Amygdala (tissue), 56 donors: ENCODE data around the gene RAP1GAP2.

Source experiments
- DNase-seq, 56 donors: peaks; one replicate each; lab custom pipeline; 2025; lab: John Stamatoyannopoulos, UW

The RAP1GAP2 gene

DNA sequence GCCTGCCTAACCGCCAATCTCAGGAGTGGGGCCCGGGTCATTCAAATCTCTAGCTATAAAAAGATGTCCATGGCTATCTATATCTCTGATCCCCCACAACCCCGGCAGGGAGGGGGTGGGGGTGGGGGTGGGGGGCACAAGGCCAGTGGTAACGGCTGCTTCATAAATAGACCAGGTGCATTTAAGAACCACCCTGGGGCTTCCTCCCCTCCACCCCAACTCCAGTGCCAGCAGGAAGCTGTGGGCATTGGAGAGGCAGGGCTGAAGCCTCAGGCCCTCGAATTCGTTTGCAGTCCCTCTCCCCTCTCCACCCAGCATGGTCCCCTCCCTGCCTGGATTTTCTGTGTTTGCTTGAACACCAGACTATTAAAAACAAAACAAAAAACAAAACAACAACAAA is 56.0 kb downstream of the RAP1GAP2 start:
- DNase-seq = no peak

DNA sequence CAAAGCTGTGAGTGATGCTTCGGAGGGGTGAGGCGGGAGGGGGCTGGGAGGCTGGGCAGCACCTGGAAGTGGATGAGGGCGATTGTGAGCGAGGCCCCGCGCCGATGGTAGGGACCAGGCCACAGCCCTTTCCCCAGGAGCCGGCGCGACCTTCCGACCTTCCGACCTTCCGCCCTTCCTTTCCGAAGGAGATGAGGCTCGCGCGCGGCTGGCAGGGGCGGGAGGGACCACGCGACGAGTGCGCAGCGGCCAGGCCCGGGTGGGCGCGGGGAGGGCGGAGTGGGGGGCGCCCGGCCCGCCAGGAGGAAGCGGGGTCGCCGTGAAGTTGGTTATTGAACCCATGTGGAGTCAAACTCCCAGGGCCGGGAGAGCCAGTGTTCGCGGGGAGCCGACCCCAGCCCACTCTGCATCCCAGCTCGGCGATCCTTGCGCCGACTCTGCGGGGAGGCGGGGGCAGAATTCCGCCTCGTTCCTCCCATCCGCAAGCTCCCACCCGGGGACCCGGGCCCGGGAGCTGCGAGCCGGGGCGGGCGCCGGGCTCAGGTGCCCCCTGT is 56.6 kb downstream of the RAP1GAP2 start:
- DNase-seq = no peak

DNA sequence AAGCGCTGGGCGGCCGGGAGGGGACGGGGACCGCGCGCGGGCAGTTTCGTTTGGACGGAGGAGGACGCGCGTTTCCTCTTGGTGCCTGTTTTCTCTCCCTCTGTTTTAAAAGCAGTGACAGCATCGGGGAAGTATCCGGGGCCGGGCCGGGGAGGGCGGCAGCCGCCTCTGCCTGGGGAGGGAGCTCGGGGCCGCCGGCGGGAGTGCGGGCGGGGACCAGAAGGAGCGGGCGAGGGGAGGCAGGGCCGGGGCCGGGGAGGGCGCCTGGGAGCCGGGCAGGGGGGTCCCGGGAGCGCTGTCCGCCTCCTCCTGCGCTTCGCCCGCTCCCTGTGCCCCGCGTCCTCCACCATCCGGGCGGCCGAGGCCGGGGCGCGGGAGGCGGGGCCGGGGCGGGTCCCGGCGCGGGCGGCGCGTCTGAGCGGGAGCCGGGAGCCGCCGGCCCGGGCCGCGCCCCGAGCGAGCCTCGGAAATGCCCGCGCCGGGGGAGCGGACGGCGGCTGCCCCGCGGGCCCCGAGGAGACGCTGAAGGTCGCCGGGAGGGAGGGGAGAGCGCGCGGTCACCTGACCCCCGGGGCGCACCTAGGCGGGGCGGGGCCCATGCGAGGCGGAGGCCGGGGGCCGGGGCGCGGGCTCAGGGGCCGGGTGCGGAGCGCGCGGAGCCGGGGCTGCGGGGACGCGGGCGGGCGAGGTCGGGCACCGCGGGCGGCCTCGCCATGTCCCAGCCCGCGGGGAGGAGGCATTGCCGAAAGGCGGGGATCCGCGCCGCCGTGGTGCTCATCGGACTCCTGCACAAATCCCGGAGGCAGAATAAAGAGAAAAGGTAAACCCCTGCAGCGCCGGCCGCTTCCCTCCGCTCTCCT is 57.3 kb downstream of the RAP1GAP2 start:
- peak in 7 of 56 donors; percentile 3 to 19 (median 6) for DNase-seq

DNA sequence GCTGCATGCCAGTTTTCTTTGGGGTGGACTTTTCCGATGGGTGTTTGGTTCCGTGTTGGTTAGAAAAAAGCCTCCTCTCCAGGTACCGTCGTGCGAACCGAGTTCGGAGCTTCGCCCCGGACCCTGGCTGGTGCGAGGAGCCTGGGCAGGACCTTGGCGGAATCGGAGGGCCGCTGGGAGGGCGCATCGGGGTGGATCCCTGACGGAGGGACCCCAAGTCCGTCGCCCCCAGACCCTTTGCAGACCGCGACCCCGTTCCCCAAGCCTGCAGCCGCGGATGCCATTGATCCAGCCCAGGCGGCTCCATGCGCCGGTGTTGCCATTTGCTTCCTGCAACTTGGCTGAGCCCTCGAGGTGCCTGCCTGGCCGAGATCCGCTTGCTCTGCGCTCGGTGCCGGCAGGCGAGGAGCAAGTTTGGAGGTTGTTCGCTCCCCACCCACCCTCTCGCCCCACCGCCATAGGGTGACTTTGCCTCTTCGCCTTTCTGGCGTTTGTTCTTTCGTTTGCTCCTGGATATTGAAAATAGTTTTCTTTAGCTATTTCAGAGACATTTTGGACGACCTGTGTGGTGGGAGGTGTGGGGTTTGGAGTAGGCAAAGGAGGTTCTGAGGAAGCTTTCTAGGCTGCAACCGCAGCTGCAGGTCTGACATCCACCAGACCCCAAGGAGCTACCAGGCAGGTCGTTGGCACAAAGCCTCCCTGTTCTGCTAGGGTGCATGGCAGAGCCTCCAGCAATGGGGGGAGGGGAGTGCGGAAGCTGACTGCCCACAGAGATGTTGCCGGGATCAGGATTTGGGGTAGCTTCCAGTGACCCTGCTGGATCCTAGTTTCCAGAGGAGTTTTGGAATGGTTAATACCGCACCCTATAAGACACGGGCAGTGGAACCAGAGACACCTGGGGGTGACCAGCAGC is 58.2 kb downstream of the RAP1GAP2 start:
- DNase-seq = peak in 1 of 56 donors; percentile 5

DNA sequence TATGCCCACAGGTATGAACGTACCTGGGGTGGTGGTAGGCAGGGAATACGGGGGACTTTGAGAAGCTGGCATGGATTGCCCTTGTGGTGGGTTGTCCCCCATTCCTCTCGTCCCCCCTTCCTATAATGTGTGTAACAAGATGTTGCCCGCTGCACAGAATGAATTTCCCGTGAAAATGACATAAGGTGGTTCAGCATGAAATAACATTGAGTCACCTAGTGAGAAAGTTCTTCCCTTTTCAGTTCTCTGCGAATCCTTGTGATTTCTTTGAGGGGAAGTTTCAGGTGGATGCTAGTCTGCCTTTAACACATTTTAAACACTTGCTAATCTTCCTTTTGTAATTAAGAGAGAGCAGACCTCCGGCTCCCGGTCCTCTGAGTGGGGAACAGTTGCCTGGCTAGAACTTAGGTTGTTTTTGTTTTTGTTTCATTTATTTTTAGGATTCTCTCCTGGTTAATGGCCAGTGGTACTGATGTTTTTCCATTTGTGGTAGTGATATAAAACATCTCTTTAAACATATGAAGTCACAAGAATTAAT is 58.9 kb downstream of the RAP1GAP2 start:
- no peak for DNase-seq

DNA sequence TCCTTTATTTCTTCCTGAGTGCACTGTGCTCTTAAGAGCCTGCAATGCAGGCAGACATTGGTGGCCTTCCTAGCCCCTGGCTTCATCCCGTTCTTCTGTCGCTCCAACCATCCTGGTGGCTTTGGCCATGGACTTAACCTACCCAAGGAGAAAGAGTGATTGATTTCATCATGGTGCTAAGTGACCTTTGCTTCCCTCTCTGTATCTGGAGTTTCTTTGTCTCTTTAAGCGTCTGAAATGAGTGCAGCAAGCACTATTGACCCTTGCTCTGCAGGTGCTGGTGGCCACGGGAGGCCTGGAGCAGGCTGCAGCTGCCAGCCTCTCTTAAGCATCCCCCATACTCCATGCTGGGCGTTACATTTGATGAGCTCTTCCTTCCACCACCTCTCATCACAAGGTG is 60.5 kb downstream of the RAP1GAP2 start:
- no peak for DNase-seq

DNA sequence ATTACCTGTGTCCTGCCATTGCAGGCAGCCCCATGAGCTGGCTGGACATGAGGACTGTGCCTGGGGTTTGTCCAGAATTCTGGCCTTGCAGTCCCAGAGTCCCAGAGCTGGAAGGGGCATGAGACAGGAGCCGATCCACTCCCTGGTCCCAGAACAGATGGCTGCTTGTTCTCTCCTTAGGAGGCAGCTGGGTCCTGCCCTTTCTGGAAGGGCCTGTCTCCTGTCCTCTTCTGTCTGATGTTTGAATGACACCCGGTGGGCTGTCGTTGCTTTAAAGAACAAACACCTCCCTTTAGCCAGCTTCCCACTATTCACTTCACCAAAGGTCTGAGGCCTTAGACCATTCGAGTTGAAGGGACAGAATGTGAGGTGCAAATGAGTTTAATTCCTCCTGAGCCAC is 63.8 kb downstream of the RAP1GAP2 start:
- DNase-seq = no peak

DNA sequence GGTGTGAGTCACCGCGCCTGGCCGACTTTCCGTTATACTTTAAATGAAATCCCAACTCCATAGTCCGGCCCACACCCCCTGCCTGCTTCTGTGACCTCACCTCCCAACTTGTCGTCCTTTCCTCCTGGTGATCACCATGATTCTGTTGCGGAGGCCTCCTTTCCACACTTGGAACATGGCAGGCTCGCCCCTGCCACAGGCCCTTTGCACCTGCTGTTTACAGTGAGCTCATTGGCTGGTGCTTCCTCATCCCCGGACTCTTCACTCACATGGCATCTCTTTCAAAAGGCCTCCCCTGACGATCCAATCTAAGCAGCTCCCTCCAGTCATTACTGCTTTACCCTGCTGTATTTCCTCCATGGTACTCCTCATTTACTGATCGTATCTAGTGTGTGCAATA is 64.6 kb downstream of the RAP1GAP2 start:
- DNase-seq = no peak

DNA sequence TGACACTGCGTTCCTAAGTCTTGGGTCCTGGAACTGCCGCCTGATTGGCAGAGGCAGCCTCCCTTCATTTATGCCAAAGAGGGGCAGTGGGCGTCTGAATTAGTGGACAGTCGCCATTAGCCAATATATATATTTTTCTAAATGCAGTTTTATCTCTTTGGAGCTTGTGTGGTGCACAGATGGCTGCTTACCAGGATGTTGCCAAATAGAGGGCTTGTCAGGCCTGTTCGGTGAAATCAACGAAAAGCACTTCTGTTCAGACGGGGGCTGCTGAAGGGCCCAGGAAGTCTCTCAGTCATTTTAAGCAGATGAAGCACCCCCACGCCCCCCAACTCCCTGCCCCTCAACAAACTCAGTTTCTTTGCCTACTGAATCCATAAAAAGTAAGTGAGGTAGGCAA is 66.0 kb downstream of the RAP1GAP2 start:
- peak in 1 of 56 donors; percentile 21 for DNase-seq

DNA sequence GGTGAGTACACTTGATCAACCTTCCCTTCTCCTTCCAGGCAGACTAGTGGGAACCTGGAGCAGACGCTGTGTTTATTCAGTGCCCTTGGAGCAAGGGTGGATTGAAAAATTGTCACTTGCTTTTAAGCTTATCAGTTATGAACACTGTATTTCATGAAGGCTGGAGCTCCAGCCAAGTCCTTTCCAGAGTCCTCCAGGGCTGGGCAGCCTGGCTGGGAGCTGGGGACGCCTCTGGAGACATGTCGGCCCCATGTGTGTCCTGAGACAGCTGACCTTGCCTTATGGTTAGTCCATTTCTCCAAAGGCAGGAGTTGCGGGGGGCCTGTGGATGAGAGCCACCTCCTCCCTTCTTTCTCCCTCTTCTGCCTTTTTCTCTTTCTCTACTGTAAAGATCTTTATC is 67.0 kb downstream of the RAP1GAP2 start:
- no peak for DNase-seq

DNA sequence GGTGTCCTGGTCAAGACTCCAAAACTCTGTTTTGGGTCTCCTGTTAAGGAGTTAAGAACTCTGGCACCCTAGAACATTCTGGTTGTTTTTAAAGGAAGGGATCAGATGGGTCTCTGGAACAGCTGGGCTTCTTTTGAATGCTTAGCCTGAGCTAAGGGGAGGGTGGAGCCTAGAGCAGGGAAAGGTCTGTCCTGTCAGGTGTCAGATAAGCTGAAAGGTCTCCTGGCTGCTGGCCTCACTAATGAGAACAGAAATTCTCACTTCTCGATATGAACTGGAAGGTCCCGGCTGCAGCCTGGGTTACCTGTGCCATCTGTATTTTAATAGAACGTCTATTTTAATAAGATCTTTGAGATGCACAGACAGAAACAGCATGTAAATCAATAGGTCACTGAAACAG is 69.0 kb downstream of the RAP1GAP2 start:
- DNase-seq = no peak

DNA sequence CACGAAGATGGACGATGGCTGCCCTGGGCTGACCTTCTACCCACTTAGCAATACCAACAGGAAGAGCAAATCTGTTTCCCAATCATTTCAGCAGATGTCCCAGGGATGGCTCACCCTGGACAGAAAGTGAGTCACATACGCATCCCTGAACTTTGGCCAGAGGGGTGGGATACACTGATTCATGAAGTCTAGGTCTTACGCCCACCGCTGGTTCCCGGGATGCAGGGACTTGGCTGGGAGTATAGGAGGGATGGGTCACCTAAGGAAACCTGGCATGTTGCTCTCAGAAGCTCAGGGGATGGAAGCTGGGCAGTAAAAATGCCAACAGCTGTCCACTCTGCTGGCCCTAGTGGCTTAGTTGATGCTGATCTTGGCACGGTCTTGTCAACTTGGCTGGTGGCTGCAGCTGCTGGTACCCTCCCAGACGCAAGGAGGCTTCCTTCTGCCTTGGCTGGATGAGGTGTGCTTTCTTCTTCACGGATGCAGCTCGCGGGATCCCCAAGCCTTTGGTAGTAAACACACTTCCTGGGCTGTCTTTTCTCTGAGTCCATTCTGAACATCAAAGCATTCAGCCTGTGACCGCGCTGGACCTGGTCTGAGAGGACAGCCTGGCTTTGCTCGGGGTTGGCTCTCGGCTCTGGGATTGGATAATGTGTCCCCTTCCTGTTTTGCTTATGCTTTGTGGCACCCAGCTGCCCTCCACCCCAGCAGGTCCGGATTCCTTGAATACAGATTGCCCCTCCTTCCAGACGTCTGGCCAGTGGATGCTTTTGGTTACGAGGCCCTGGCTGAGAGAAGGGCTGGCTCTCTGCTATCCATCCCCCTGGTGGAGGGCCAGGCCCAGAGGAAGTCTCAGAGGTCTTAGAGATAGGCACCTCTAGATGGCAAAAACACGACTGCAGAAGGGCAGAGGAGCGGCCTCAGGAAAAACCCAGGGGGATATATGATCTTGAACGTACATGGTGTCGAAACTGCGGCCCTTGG is 71.5 kb downstream of the RAP1GAP2 start:
- DNase-seq = no peak

DNA sequence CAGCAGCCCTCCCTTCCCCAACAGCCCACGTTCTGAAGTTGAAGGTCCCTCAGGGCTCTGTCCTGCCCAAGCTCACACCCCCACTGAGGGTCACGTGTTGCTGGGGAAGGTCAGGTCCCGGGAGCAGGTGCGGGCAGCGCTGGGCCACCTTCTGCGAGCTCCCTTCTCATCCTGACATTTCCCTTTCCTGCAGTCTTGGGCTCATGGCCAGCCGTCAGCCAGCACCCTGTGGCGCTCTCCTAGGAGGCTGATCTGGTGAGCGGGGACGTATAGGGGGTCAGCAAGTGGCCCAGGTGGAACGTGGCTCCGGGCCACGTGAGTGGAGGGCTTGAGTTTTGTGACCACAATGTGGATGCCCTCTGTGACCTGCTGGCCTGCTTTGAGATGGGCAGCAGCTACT is 73.4 kb downstream of the RAP1GAP2 start:
- DNase-seq = no peak

DNA sequence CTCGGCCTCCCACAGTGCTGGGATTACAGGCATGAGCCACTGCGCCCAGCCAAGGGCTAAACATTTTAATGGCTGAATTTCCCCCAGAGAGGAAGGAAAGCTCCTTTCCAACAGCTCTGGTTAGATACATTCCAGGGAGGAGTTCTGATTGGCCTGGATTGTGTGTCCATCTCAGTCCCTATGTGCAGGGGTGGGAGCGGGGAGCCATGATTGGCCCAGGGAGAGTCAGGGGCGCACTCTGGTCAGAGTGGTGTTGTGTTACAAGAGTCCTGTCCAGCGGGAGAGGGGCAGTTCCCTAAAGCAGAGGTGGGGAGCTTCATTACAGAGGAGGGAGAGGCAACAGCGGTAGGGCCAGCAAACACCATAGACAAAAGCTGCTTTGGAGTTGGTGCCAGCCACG is 75.0 kb downstream of the RAP1GAP2 start:
- no peak for DNase-seq

DNA sequence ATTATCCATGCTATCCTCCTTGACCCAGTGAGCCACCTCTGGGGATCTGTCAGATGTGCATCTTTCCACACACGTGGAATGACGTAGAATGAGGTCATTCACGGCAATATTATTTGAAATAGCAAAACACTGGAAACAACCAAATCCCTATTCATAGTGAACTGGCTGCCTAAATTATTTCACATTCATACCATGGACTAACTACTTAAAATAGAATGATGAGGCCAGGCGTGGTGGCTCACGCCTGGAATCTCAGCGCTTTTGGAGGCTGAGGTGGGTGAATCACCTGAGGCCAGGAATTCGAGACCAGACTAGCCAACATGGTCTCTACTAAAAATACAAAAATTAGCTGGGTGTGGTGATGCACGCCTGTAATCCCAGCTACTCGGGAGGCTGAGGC is 75.5 kb downstream of the RAP1GAP2 start:
- no peak for DNase-seq

DNA sequence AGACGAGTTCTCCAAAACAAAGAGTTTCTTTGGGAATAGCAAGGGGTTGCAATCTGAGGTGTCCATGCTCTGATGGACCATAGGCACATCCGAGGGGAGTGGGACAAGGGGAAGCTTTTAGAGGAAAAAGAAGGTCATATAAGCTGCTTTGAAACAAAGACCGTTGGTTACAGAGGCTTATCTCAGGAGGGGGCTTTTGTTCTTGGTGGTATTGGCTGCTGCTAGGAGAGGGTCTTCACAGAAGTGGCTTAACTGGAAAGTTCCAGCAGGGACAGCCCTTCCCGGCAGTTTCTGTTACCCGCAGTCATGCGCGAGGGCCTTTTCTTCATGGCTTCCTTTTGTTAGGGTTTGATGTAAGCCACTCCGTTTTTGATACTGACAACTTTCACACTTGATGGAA is 76.0 kb downstream of the RAP1GAP2 start:
- no peak for DNase-seq

DNA sequence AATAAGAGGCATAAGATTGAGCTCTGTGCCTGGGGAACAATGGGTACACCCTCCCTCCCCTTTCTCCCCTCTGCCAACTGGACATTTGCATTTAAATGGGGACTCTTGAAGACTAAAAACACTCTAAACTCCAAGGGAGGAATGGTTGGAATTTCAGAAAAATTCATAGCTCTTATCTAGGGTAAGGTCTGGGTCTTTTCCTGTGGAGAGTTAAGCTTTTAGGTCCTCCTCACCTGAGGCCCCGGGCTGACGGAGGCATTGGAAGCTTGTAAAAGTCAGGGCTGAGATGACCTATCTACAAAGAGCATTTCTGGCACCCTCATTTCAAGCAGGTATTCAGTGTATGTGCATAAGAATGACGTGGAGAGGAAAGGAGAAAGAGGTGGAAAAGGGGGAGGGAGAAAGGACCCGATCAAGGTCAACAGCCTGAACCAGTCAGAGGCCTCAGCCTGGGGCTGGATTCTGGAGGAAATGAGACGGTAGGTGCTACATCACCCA is 78.0 kb downstream of the RAP1GAP2 start:
- DNase-seq = no peak

DNA sequence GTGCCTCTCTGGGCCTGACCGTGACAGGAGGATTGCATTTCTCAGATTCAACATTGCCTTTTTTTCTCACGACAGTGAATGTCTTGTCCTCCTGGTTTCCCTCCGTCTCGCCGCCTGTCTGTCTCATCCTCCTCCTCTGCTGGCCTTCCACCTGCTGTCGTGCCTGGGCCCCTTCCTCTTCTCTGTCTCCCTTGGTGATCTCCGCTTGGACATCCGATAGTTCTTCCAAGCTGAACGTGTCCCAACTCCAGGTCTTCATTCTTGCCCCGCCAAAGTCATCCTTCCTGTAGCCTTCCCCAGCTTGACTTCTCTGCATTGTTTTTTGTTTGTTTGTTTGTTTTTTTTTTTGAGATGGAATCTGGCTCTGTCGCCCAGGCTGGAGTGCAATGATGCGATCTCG is 79.4 kb downstream of the RAP1GAP2 start:
- DNase-seq = no peak

DNA sequence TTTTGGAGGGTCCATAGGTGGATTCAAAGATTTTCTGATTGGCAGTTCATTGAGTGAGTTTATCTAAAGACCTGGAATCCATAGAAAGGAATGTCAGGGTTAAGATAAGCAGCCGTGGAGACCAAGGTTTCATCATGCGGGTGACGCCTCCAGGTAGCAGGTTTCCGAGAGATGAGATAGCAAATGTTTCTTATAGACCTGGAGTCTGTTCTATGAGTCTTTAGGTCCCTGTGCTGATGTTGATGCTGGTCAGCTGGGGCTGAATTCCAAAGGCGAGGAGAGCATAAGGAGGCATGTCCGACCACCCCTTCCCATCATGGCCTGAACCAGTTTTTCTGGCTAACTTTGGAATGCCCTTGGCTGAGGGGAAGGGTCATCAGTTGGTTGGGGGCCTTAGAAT is 80.2 kb downstream of the RAP1GAP2 start:
- DNase-seq = no peak
